ENCODE data around the gene DEAF1. TPM values are rescaled to one million over a fixed set of nuclear protein-coding genes. Genes with fewer than 3 reads are reported as not detected.

Gene DEAF1
- total RNA-seq, 1 donor from 2014 or later: 27.4 TPM

Other genes starting within 250 kb of the DEAF1 start
- 21.8 and 31.7 TPM in 2 replicates for gene PTDSS2, start 244.9 kb downstream of the DEAF1 start, total RNA-seq
- 165 and 169 TPM in 2 replicates for gene RNH1, start 188.0 kb downstream of the DEAF1 start, total RNA-seq
- gene HRAS, start 159.6 kb downstream of the DEAF1 start, total RNA-seq: 45.4 and 47.3 TPM in 2 replicates
- gene LRRC56, start 157.7 kb downstream of the DEAF1 start, total RNA-seq: 0.22 and 0.60 TPM in 2 replicates
- gene LMNTD2, start 134.5 kb downstream of the DEAF1 start, total RNA-seq: 1.1 and 1.4 TPM in 2 replicates
- 13.5 and 18.1 TPM in 2 replicates for gene RASSF7, start 134.3 kb downstream of the DEAF1 start, total RNA-seq
- 11.6 and 16.9 TPM in 2 replicates for gene PHRF1, start 118.8 kb downstream of the DEAF1 start, total RNA-seq
- 7.6 and 10.9 TPM in 2 replicates for gene IRF7, start 79.3 kb downstream of the DEAF1 start, total RNA-seq
- not detected in 2 replicates for gene CDHR5, start 70.3 kb downstream of the DEAF1 start, total RNA-seq
- not detected in 2 replicates for gene SCT, start 68.0 kb downstream of the DEAF1 start, total RNA-seq
- gene DRD4, start 58.0 kb downstream of the DEAF1 start, total RNA-seq: not detected in 2 replicates
- gene TMEM80, start 594 bp upstream of the DEAF1 start, total RNA-seq: 4.8 and 8.5 TPM in 2 replicates
- 0.99 and 2.6 TPM in 2 replicates for gene EPS8L2, start 11.0 kb upstream of the DEAF1 start, total RNA-seq
- 86.7 and 121 TPM in 2 replicates for gene TALDO1, start 52.2 kb upstream of the DEAF1 start, total RNA-seq
- 17.0 and 21.4 TPM in 2 replicates for gene GATD1, start 82.3 kb upstream of the DEAF1 start, total RNA-seq
- gene CEND1, start 94.9 kb upstream of the DEAF1 start, total RNA-seq: under 0.01 TPM in 2 replicates
- gene SLC25A22, start 103.1 kb upstream of the DEAF1 start, total RNA-seq: 4.1 and 6.3 TPM in 2 replicates
- gene PIDD1, start 110.0 kb upstream of the DEAF1 start, total RNA-seq: 3.7 and 4.8 TPM in 2 replicates
- 232 and 383 TPM in 2 replicates for gene RPLP2, start 114.7 kb upstream of the DEAF1 start, total RNA-seq
- gene PNPLA2, start 123.7 kb upstream of the DEAF1 start, total RNA-seq: 33.3 and 50.6 TPM in 2 replicates
- gene CRACR2B, start 132.7 kb upstream of the DEAF1 start, total RNA-seq: 11.6 and 15.9 TPM in 2 replicates
- gene CD151, start 137.7 kb upstream of the DEAF1 start, total RNA-seq: 460 and 726 TPM in 2 replicates
- 246 and 284 TPM in 2 replicates for gene POLR2L, start 147.3 kb upstream of the DEAF1 start, total RNA-seq
- gene TSPAN4, start 147.6 kb upstream of the DEAF1 start, total RNA-seq: 79.8 and 182 TPM in 2 replicates
- 28.8 and 42.3 TPM in 2 replicates for gene CHID1, start 215.6 kb upstream of the DEAF1 start, total RNA-seq
- 23.1 and 26.0 TPM in 2 replicates for gene AP2A2, start 230.6 kb upstream of the DEAF1 start, total RNA-seq

Measured in lung microvascular endothelial cell (primary cell).